HL-60/S4 (cell line): ENCODE measurements around the gene RBM34.
"Not testable (repeated sequence)": the region's sequence is repeated elsewhere in the genome, so short reads cannot be mapped to it uniquely, and the experiment has no call there.

ENCODE experiments used
- in situ Hi-C: fragments of 300-500 bp; cut with MboI; formaldehyde crosslinking; loops from 2 replicates; pipeline ENCODE4 v1.14.3; 2022; ENCODE audit warnings: low sequenced_read_pairs

RBM34 gene

GRCh38 chr1:235160957-235161684, at the start of gene RBM34:
Gene RBM34, minus strand, starts transcription at chr1:235161250. Its CDS starts 24 bp downstream, at chr1:235161226.
- in situ Hi-C loops, result no loop called here

- in situ Hi-C loops, result no loop called here
Observed at GRCh38 chr1:235207209-235207565, 46.1 kb upstream of the RBM34 start.

- in situ Hi-C loops, result no loop called here
Observed at GRCh38 chr1:235206533-235207208, 45.6 kb upstream of the RBM34 start.

GRCh38 chr1:235205687-235206086, 44.6 kb upstream of the RBM34 start:
- in situ Hi-C loops, result no loop called here

- in situ Hi-C loops, result no loop called here
Observed at GRCh38 chr1:235203428-235203827, 42.4 kb upstream of the RBM34 start.

- in situ Hi-C loops, result not testable (repeated sequence)
Observed at GRCh38 chr1:235202447-235202846, 41.4 kb upstream of the RBM34 start.

GRCh38 chr1:235199441-235199840, 38.4 kb upstream of the RBM34 start:
- in situ Hi-C loops, result no loop called here

GRCh38 chr1:235190431-235190830, 29.4 kb upstream of the RBM34 start:
- in situ Hi-C loops, result no loop called here

- in situ Hi-C loops, result no loop called here
Observed at GRCh38 chr1:235187316-235187715, 26.3 kb upstream of the RBM34 start.

GRCh38 chr1:235181561-235182245, 20.7 kb upstream of the RBM34 start:
- in situ Hi-C loops, result no loop called here

- in situ Hi-C loops, result no loop called here
Observed at GRCh38 chr1:235180916-235181460, 19.9 kb upstream of the RBM34 start.

GRCh38 chr1:235176486-235176885, 15.4 kb upstream of the RBM34 start:
- in situ Hi-C loops, result no loop called here

GRCh38 chr1:235169986-235170385, 8.9 kb upstream of the RBM34 start:
- in situ Hi-C loops, result no loop called here

- in situ Hi-C loops, result no loop called here
Observed at GRCh38 chr1:235168375-235168774, 7.3 kb upstream of the RBM34 start.

- in situ Hi-C loops, result no loop called here
Observed at GRCh38 chr1:235161685-235162327, 756 bp upstream of the RBM34 start.

GRCh38 chr1:235160383-235160956, 580 bp downstream of the RBM34 start:
- in situ Hi-C loops, result no loop called here

GRCh38 chr1:235159930-235160329, 1.1 kb downstream of the RBM34 start:
- in situ Hi-C loops, result not testable (repeated sequence)

- in situ Hi-C loops, result not testable (repeated sequence)
Observed at GRCh38 chr1:235159284-235159683, 1.8 kb downstream of the RBM34 start.

GRCh38 chr1:235158680-235159079, 2.4 kb downstream of the RBM34 start:
- in situ Hi-C loops, result no loop called here

GRCh38 chr1:235157150-235157549, 3.9 kb downstream of the RBM34 start:
- in situ Hi-C loops, result no loop called here

- in situ Hi-C loops, result no loop called here
Observed at GRCh38 chr1:235156740-235157139, 4.3 kb downstream of the RBM34 start.
